Body of pancreas (tissue), 4 donors: ENCODE measurements around the gene PRRC2A.

Experiments
- CTCF ChIP-seq, 7 experiments: fragments of 450-650 bp in 4 of 7; fragments of 200-600 bp in 3 of 7; sonication (generic) in 3 of 7; IDR thresholded peaks; one replicate each; pipeline ENCODE4 v1.5.1; 2016 to 2019; ENCODE audit warnings: antibody characterized with exemption in 7 of 7
- POLR2A ChIP-seq, 3 donors: fragments of 450-650 bp; IDR thresholded peaks; one replicate each; pipeline ENCODE4 v1.6.1; 2016; ENCODE audit warnings: antibody characterized with exemption in 3 of 3, mild to moderate bottlenecking in 2 of 3

GRCh38 chr6:31597006-31597405 lies 23.5 kb upstream of the PRRC2A start:
- TF ChIP-seq CTCF (IDR thresholded peaks at IDR 0.05) (peak in 5 of 7 experiments; percentile 9 to 43 (median 23)), POLR2A (IDR thresholded peaks at IDR 0.05) (no peak)
